NCI-H2171 treated with DMSO at 0.1 percent for 48 hours (cell line): ENCODE results near the gene CCL1.
"Not testable (repeated sequence)": the region's sequence is repeated elsewhere in the genome, so short reads cannot be mapped to it uniquely, and the experiment has no call there.

Experiments used
- DNase-seq: peaks from one replicate; lab custom pipeline; 2025; lab: John Stamatoyannopoulos, UW

Gene CCL1

GRCh38 chr17:34360601-34361270 lies 2.3 kb downstream of the CCL1 start:
- DNase-seq, result no peak

GRCh38 chr17:34358631-34359030 lies 4.4 kb downstream of the CCL1 start:
- DNase-seq, result no peak

GRCh38 chr17:34357398-34357797 lies 5.6 kb downstream of the CCL1 start:
- DNase-seq, result no peak

GRCh38 chr17:34356194-34356593 lies 6.8 kb downstream of the CCL1 start, which contains the start of gene CCL13:
Gene CCL13 (plus strand): TSS chr17:34356480. CDS start chr17:34356527, 47 bp downstream.
- DNase-seq, result no peak

GRCh38 chr17:34354637-34355036 lies 8.4 kb downstream of the CCL1 start:
- no peak for DNase-seq

- no peak for DNase-seq
These were observed 10.8 kb downstream of the CCL1 start for GRCh38 chr17:34352191-34352590.

- no peak for DNase-seq
These were observed 11.9 kb downstream of the CCL1 start for GRCh38 chr17:34351096-34351495.

- DNase-seq, result no peak
These were observed 13.3 kb downstream of the CCL1 start for GRCh38 chr17:34349751-34350150.

- no peak for DNase-seq
These were observed 16.0 kb downstream of the CCL1 start for GRCh38 chr17:34347063-34347462.

GRCh38 chr17:34341916-34342315 lies 21.1 kb downstream of the CCL1 start:
- DNase-seq, result no peak

- DNase-seq, result no peak
These were observed 23.8 kb downstream of the CCL1 start for GRCh38 chr17:34339138-34339770.

- DNase-seq, result no peak
These were observed 25.3 kb downstream of the CCL1 start for GRCh38 chr17:34337701-34338100.

- not testable (repeated sequence) for DNase-seq
These were observed 35.5 kb downstream of the CCL1 start for GRCh38 chr17:34327580-34327979.

- DNase-seq, result no peak
These were observed 41.1 kb downstream of the CCL1 start for GRCh38 chr17:34321964-34322363.

GRCh38 chr17:34319039-34319483 lies 44.0 kb downstream of the CCL1 start, which contains the start of gene CCL8:
Gene CCL8 (plus strand): TSS chr17:34319435. CDS start chr17:34319502, 67 bp downstream.
- no peak for DNase-seq

- DNase-seq, result no peak
These were observed 44.6 kb downstream of the CCL1 start for GRCh38 chr17:34318474-34318873.

GRCh38 chr17:34314279-34314678 lies 48.8 kb downstream of the CCL1 start:
- no peak for DNase-seq

- DNase-seq, result no peak
These were observed 49.9 kb downstream of the CCL1 start for GRCh38 chr17:34313164-34313563.

- no peak for DNase-seq
These were observed 51.0 kb downstream of the CCL1 start for GRCh38 chr17:34312080-34312479.

GRCh38 chr17:34311291-34311690 lies 51.7 kb downstream of the CCL1 start:
- DNase-seq, result no peak
